Measurements from ENCODE around the gene BLVRB. TPM values are rescaled to one million over a fixed set of nuclear protein-coding genes. Genes with fewer than 3 reads are reported as not detected.
A peak's percentile ranks its signal among the peaks of the same experiment; 100 is the strongest.
"Not testable (repeated sequence)": the region's sequence is repeated elsewhere in the genome, so short reads cannot be mapped to it uniquely, and the experiment has no call there.

The BLVRB gene
- total RNA-seq, 1 donor from 2014 or later = 127 TPM

- intact Hi-C loops (cut with DNase I) = no loop called here
- ATAC-seq = no peak
- DNase-seq (ENCODE audit: missing footprints) = no peak
These were observed 5.4 kb downstream of the BLVRB start for GRCh38 chr19:40460185-40460584.

- DNase-seq (ENCODE audit: missing footprints) (no peak), ATAC-seq (no peak)
- intact Hi-C loops (cut with DNase I) = no loop called here
These were observed 7.0 kb downstream of the BLVRB start for GRCh38 chr19:40458597-40458974.

- intact Hi-C loops (cut with DNase I) = no loop called here
- ATAC-seq = no peak
These were observed 7.5 kb downstream of the BLVRB start for GRCh38 chr19:40457953-40458596.

GRCh38 chr19:40457048-40457447 is 8.5 kb downstream of the BLVRB start:
- no peak for ATAC-seq
- intact Hi-C loops (cut with DNase I) = no loop called here
- no peak for DNase-seq (ENCODE audit: missing footprints)

More at GRCh38 chr19:40457953-40458596, 7.5 kb downstream of the BLVRB start:
- no peak for DNase-seq (ENCODE audit: missing footprints)

- ATAC-seq; DNase-seq (ENCODE audit: missing footprints); intact Hi-C loops (cut with DNase I): not testable (repeated sequence)
These were observed 11.6 kb downstream of the BLVRB start for GRCh38 chr19:40453943-40454342.

GRCh38 chr19:40453151-40453735 is 12.3 kb downstream of the BLVRB start:
- intact Hi-C loops (cut with DNase I) = no loop called here
- DNase-seq (ENCODE audit: missing footprints) = no peak
- ATAC-seq = no peak

- no peak for ATAC-seq
- intact Hi-C loops (cut with DNase I) = no loop called here
- DNase-seq (ENCODE audit: missing footprints) = no peak
These were observed 13.5 kb downstream of the BLVRB start for GRCh38 chr19:40452016-40452415.

- intact Hi-C loops (cut with DNase I) = no loop called here
- ATAC-seq (no peak), DNase-seq (ENCODE audit: missing footprints) (no peak)
These were observed 14.9 kb downstream of the BLVRB start for GRCh38 chr19:40450664-40451063.

GRCh38 chr19:40449506-40449905 is 16.0 kb downstream of the BLVRB start:
- ATAC-seq (no peak), DNase-seq (ENCODE audit: missing footprints) (no peak)
- intact Hi-C loops (cut with DNase I) = no loop called here

- intact Hi-C loops (cut with DNase I) = no loop called here
- DNase-seq (ENCODE audit: missing footprints) = no peak
- ATAC-seq = no peak
These were observed 19.2 kb downstream of the BLVRB start for GRCh38 chr19:40446263-40446784.

GRCh38 chr19:40445780-40446262 is 19.7 kb downstream of the BLVRB start:
- ATAC-seq (no peak), DNase-seq (ENCODE audit: missing footprints) (no peak)
- intact Hi-C loops (cut with DNase I) = no loop called here

- DNase-seq (ENCODE audit: missing footprints) = no peak
- intact Hi-C loops (cut with DNase I) = loop anchor here (1.0 kb wide), 2 partner anchors 20 to 41 kb away; partner anchors contain the start of gene BLVRB
- no peak for ATAC-seq
These were observed 20.7 kb downstream of the BLVRB start for GRCh38 chr19:40444825-40445312.

GRCh38 chr19:40444000-40444824 is 21.3 kb downstream of the BLVRB start, which contains the start of gene SERTAD3:
Gene SERTAD3 (minus strand): TSS chr19:40444335. CDS start chr19:40442080, 2,255 bp downstream.
- intact Hi-C loops (cut with DNase I) = loop anchor here (1.0 kb wide), 3 partner anchors 19 to 40 kb away; partner anchors contain the start of genes BLVRB and SERTAD1

GRCh38 chr19:40443131-40443999 is 22.2 kb downstream of the BLVRB start:
- DNase-seq (ENCODE audit: missing footprints) (peak; percentile 100), ATAC-seq (peak; percentile 87)
- intact Hi-C loops (cut with DNase I) = loop anchor here (1.0 kb wide), 1 partner anchor 18 kb away; the partner anchor contains the start of gene SERTAD1

More at GRCh38 chr19:40444000-40444824, 21.3 kb downstream of the BLVRB start, which contains the start of gene SERTAD3:
- DNase-seq (ENCODE audit: missing footprints) (peak; percentile 99), ATAC-seq (peak; percentile 84)

- no peak for DNase-seq (ENCODE audit: missing footprints)
- intact Hi-C loops (cut with DNase I) = loop anchor here (1.0 kb wide), 1 partner anchor 17 kb away; the partner anchor contains the start of gene SERTAD1
- no peak for ATAC-seq
These were observed 23.0 kb downstream of the BLVRB start for GRCh38 chr19:40442328-40443130.

GRCh38 chr19:40441719-40442253 is 23.8 kb downstream of the BLVRB start:
- ATAC-seq (no peak), DNase-seq (ENCODE audit: missing footprints) (no peak)
- intact Hi-C loops (cut with DNase I) = no loop called here

- no peak for DNase-seq (ENCODE audit: missing footprints)
- no peak for ATAC-seq
- intact Hi-C loops (cut with DNase I) = no loop called here
These were observed 27.3 kb downstream of the BLVRB start for GRCh38 chr19:40438284-40438683.

All from Right ventricle myocardium inferior (tissue), 1 donor.